Ascending aorta (tissue), 2 donors: ENCODE measurements around the gene NADSYN1. TPM values are rescaled to one million over a fixed set of nuclear protein-coding genes. Genes with fewer than 3 reads are reported as not detected.
A peak's percentile ranks its signal among the peaks of the same experiment; 100 is the strongest.
"Not testable (repeated sequence)": the region's sequence is repeated elsewhere in the genome, so short reads cannot be mapped to it uniquely, and the experiment has no call there.

Experiments
- DNase-seq, 2 donors: peaks; one replicate each; pipeline ENCODE4 v3.0.0-alpha.2; 2019; ENCODE audit warnings: low spot score in 2 of 2
- H3K27ac ChIP-seq, 2 donors: fragments of 200-600 bp; sonication (generic); one replicate each; pipeline ENCODE4 v1.5.1; 2016 to 2017; ENCODE audit warnings: mild to moderate bottlenecking in 1 of 2
- H3K27me3 ChIP-seq: fragments of 200-600 bp; sonication (generic); one replicate; pipeline ENCODE4 v1.5.1; 2017
- H3K36me3 ChIP-seq, 2 donors: fragments of 200-600 bp; sonication (generic); one replicate each; pipeline ENCODE4 v1.5.1; 2016
- H3K4me1 ChIP-seq, 2 donors: fragments of 200-600 bp; sonication (generic); one replicate each; pipeline ENCODE4 v1.5.1; 2016 to 2017; ENCODE audit warnings: mild to moderate bottlenecking in 1 of 2
- H3K4me3 ChIP-seq, 2 donors: fragments of 200-600 bp; sonication (generic); one replicate each; pipeline ENCODE4 v1.5.1; 2016 to 2017; ENCODE audit warnings: mild to moderate bottlenecking in 1 of 2
- H3K9me3 ChIP-seq, 2 donors: fragments of 200-600 bp; sonication (generic); one replicate each; pipeline ENCODE4 v1.5.1; 2016
- CTCF ChIP-seq, 3 experiments: fragments of 200-600 bp in 2 of 3; fragments of 450-650 bp in 1 of 3; sonication (generic) in 2 of 3; IDR thresholded peaks; one replicate each; pipeline ENCODE4 v1.5.1; 2016 to 2019; ENCODE audit warnings: antibody characterized with exemption in 3 of 3, mild to moderate bottlenecking in 1 of 3, moderate library complexity in 1 of 3
- intact Hi-C: fragments of 100-400 bp; cut with DNase I; formaldehyde crosslinking; loops from one replicate; pipeline ENCODE4 v1.15.1; 2023
- total RNA-seq: library from RNA; depleted of rRNA; stranded (reverse); fragments of >200 nt; gene quantifications from one replicate; pipeline ENCODE4 v1.1.0, GENCODE V29; 2016

NADSYN1 gene
- total RNA-seq, 1 donor from 2014 or later, result 33.3 TPM

GRCh38 chr11:71507102-71507501 lies 54.1 kb downstream of the NADSYN1 start:
- no peak overlapping the region for H3K27ac ChIP-seq
- peaks cover 5 to 18% of the 10 kb centered on the region in 2 donors for H3K9me3 ChIP-seq
- TF ChIP-seq CTCF (IDR thresholded peaks at IDR 0.05), result no peak
- no peaks in the 10 kb centered on the region for H3K27me3 ChIP-seq
- H3K36me3 ChIP-seq, result peaks cover 18 to 28% of the 10 kb centered on the region in 2 donors
- H3K4me1 ChIP-seq, result no peaks in the 10 kb centered on the region
- intact Hi-C loops, result no loop called here
- DNase-seq, result peak in 1 of 2 donors; percentile 33
- no peak overlapping the region for H3K4me3 ChIP-seq

- no peaks in the 10 kb centered on the region for H3K27me3 ChIP-seq
- H3K4me1 ChIP-seq, result no peaks in the 10 kb centered on the region
- no peaks in the 10 kb centered on the region for H3K36me3 ChIP-seq
- no peak for DNase-seq
- intact Hi-C loops, result no loop called here
- H3K9me3 ChIP-seq, result no peaks in the 10 kb centered on the region
- no peak overlapping the region for H3K4me3 ChIP-seq
- H3K27ac ChIP-seq, result no peak overlapping the region
- TF ChIP-seq CTCF (IDR thresholded peaks at IDR 0.05), result no peak
These were observed 65.8 kb downstream of the NADSYN1 start for GRCh38 chr11:71518506-71519471.

GRCh38 chr11:71519546-71519945 lies 66.5 kb downstream of the NADSYN1 start:
- DNase-seq, result no peak
- Histone ChIP-seq H3K27ac (no peak overlapping the region), H3K4me3 (no peak overlapping the region), H3K4me1 (no peaks in the 10 kb centered on the region), H3K27me3 (no peaks in the 10 kb centered on the region), H3K9me3 (no peaks in the 10 kb centered on the region), H3K36me3 (no peaks in the 10 kb centered on the region)
- no peak for TF ChIP-seq CTCF (IDR thresholded peaks at IDR 0.05)
- intact Hi-C loops, result no loop called here

- intact Hi-C loops, result no loop called here
- H3K36me3 ChIP-seq, result no peaks in the 10 kb centered on the region
- no peaks in the 10 kb centered on the region for H3K4me1 ChIP-seq
- no peaks in the 10 kb centered on the region for H3K9me3 ChIP-seq
- no peak for DNase-seq
- no peak for TF ChIP-seq CTCF (IDR thresholded peaks at IDR 0.05)
- no peaks in the 10 kb centered on the region for H3K27me3 ChIP-seq
- no peak overlapping the region for H3K4me3 ChIP-seq
- H3K27ac ChIP-seq, result no peak overlapping the region
These were observed 72.4 kb downstream of the NADSYN1 start for GRCh38 chr11:71525188-71525937.

- no peaks in the 10 kb centered on the region for H3K9me3 ChIP-seq
- H3K36me3 ChIP-seq, result no peaks in the 10 kb centered on the region
- no peak for DNase-seq
- H3K4me3 ChIP-seq, result no peak overlapping the region
- TF ChIP-seq CTCF (IDR thresholded peaks at IDR 0.05), result no peak
- no peaks in the 10 kb centered on the region for H3K4me1 ChIP-seq
- H3K27me3 ChIP-seq, result no peaks in the 10 kb centered on the region
- no peak overlapping the region for H3K27ac ChIP-seq
- intact Hi-C loops, result no loop called here
These were observed 73.0 kb downstream of the NADSYN1 start for GRCh38 chr11:71525938-71526495.

- H3K9me3 ChIP-seq, H3K27ac ChIP-seq, H3K36me3 ChIP-seq, H3K4me3 ChIP-seq, H3K27me3 ChIP-seq, H3K4me1 ChIP-seq, intact Hi-C loops, DNase-seq: not testable (repeated sequence)
These were observed 74.0 kb downstream of the NADSYN1 start, which contains the start of gene KRTAP5-7 for GRCh38 chr11:71526796-71527575. Gene KRTAP5-7 (plus strand): TSS chr11:71527267. CDS start chr11:71527301, 34 bp downstream.
